CD14-positive monocyte (primary cell): ENCODE data around the gene C16orf96. TPM values are rescaled to one million over a fixed set of nuclear protein-coding genes. Genes with fewer than 3 reads are reported as not detected.

Source experiments
- DNase-seq, 3 donors: peaks; one replicate each; pipeline ENCODE4 v3.0.0-alpha.2; 2011 to 2022
- H2AFZ ChIP-seq: 2 replicates; pipeline ENCODE4 v1.6.0; 2012; ENCODE audit warnings: mild to moderate bottlenecking, low read depth, low read length, inconsistent platforms; ENCODE audit not compliant: insufficient read depth, poor library complexity, severe bottlenecking
- H3K27ac ChIP-seq, 2 donors: 1 replicate in 1 of 2; 2 replicates in 1 of 2; pipeline ENCODE4 v1.5.1; 2012 to 2013; ENCODE audit warnings: low read length in 2 of 2, control low read depth in 1 of 2, inconsistent platforms in 1 of 2, low read depth in 1 of 2, mild to moderate bottlenecking in 1 of 2
- H3K27me3 ChIP-seq, 2 donors: one replicate each; pipeline versions ENCODE4 v1.6.0 to v1.6.1; 2011 to 2013; ENCODE audit warnings: low read length in 2 of 2; ENCODE audit not compliant: control insufficient read depth in 2 of 2, insufficient read depth in 2 of 2
- H3K36me3 ChIP-seq, 2 donors: replicated peaks in 1 of 2; 1 replicate in 1 of 2; 2 replicates in 1 of 2; pipeline versions ENCODE4 v1.5.1 to v1.6.1; 2012 to 2013; ENCODE audit warnings: low read length in 2 of 2, control low read depth in 1 of 2, inconsistent platforms in 1 of 2, mild to moderate bottlenecking in 1 of 2; ENCODE audit not compliant: insufficient read depth in 2 of 2, control insufficient read depth in 1 of 2
- H3K4me1 ChIP-seq, 2 donors: 1 replicate in 1 of 2; 2 replicates in 1 of 2; pipeline versions ENCODE4 v1.5.1 to v1.6.1; 2012 to 2013; ENCODE audit warnings: low read length in 2 of 2, control low read depth in 1 of 2, inconsistent platforms in 1 of 2, mild to moderate bottlenecking in 1 of 2, moderate library complexity in 1 of 2; ENCODE audit not compliant: insufficient read depth in 2 of 2, control insufficient read depth in 1 of 2
- H3K4me2 ChIP-seq: replicated peaks from 2 replicates; pipeline ENCODE3; 2012; ENCODE audit warnings: low read length, moderate library complexity, mild to moderate bottlenecking; ENCODE audit not compliant: poor library complexity, severe bottlenecking; ENCODE audit errors: extremely low read depth
- H3K4me3 ChIP-seq, 3 experiments: fragments of 200-600 bp in 1 of 3; sonication (generic) in 1 of 3; replicated peaks in 1 of 3; 1 replicate in 2 of 3; 2 replicates in 1 of 3; pipeline ENCODE4 v1.5.1; 2011 to 2013; ENCODE audit warnings: low read length in 3 of 3, mild to moderate bottlenecking in 3 of 3, control low read depth in 2 of 3, low read depth in 2 of 3, inconsistent platforms in 1 of 3, moderate library complexity in 1 of 3
- H3K79me2 ChIP-seq: 2 replicates; pipeline ENCODE4 v1.6.0; 2012; ENCODE audit warnings: mild to moderate bottlenecking, control low read depth, inconsistent platforms, low read length, moderate library complexity; ENCODE audit not compliant: insufficient read depth
- H3K9ac ChIP-seq: 2 replicates; pipeline ENCODE4 v1.6.0; 2017; ENCODE audit warnings: low read length, mild to moderate bottlenecking; ENCODE audit not compliant: insufficient read depth, poor library complexity, severe bottlenecking
- H3K9me3 ChIP-seq, 2 donors: replicated peaks in 1 of 2; 1 replicate in 1 of 2; 2 replicates in 1 of 2; pipeline versions ENCODE4 v1.5.1 to v1.6.1; 2012 to 2013; ENCODE audit warnings: low read length in 2 of 2, control low read depth in 1 of 2; ENCODE audit not compliant: control insufficient read depth in 1 of 2, insufficient read depth in 1 of 2
- H4K20me1 ChIP-seq: 2 replicates; pipeline ENCODE4 v1.6.0; 2012; ENCODE audit warnings: mild to moderate bottlenecking, low read length, control low read depth, moderate library complexity; ENCODE audit not compliant: insufficient read depth
- H3K27ac Mint-ChIP-seq, 7 donors: one replicate each; pipeline ENCODE4 v1.8.0; 2020; ENCODE audit warnings: mild to moderate bottlenecking in 7 of 7, mixed read lengths in 7 of 7, moderate library complexity in 6 of 7, inconsistent platforms in 2 of 7
- H3K27me3 Mint-ChIP-seq, 3 donors: one replicate each; pipeline ENCODE4 v1.8.0; 2021 to 2022; ENCODE audit warnings: low read depth in 3 of 3, mild to moderate bottlenecking in 3 of 3, mixed read lengths in 3 of 3, moderate library complexity in 3 of 3, inconsistent platforms in 1 of 3
- H3K36me3 Mint-ChIP-seq, 2 donors: one replicate each; pipeline ENCODE4 v1.8.0; 2020; ENCODE audit warnings: mixed read lengths in 2 of 2, inconsistent platforms in 1 of 2, mild to moderate bottlenecking in 1 of 2
- H3K4me1 Mint-ChIP-seq: one replicate; pipeline ENCODE4 v1.8.0; 2020; ENCODE audit warnings: mild to moderate bottlenecking, mixed read lengths
- H3K4me3 Mint-ChIP-seq, 2 donors: one replicate each; pipeline ENCODE4 v1.8.0; 2020; ENCODE audit warnings: mild to moderate bottlenecking in 2 of 2, mixed read lengths in 2 of 2, moderate library complexity in 1 of 2
- H3K9me3 Mint-ChIP-seq, 7 donors: one replicate each; pipeline ENCODE4 v1.8.0; 2020 to 2022; ENCODE audit warnings: mixed read lengths in 7 of 7, mild to moderate bottlenecking in 6 of 7, moderate library complexity in 6 of 7, inconsistent platforms in 2 of 7
- CTCF ChIP-seq: fragments of 200-600 bp; IDR thresholded peaks from one replicate; pipeline ENCODE4 v1.8.0; 2022; ENCODE audit warnings: antibody characterized with exemption, mild to moderate bottlenecking
- WGBS: methylation state at CpG from one replicate; pipeline ENCODE4 v1.1.5; 2013; ENCODE audit warnings: missing lambda C conversion rate; ENCODE audit not compliant: insufficient coverage; 5-methylcytosine and 5-hydroxymethylcytosine counted together
- intact Hi-C, 2 donors: fragments of 100-400 bp; cut with micrococcal nuclease; formaldehyde crosslinking; loops; one replicate each; pipeline versions ENCODE4 v1.15.0 to v1.15.1; 2023
- polyA plus RNA-seq, 3 donors: library from polyadenylated mRNA; depleted of rRNA in 1 of 3; unstranded in 2 of 3; stranded (reverse) in 1 of 3; fragments of 300-500 nt in 2 of 3; fragments of >200 nt in 1 of 3; fragmentation: Illumina TruSeq in 2 of 3; gene quantifications; 1 replicate in 2 of 3; 2 replicates in 1 of 3; pipeline ENCODE4 v1.2.3, GENCODE V29; 2012 to 2021

The C16orf96 gene
- polyA plus RNA-seq, 3 donors = 0.13 TPM; not detected in 2

- WGBS = 100% methylated on average over 5 of the region's 8 CpGs
- H3K4me3 ChIP-seq = no peak overlapping the region
- TF ChIP-seq CTCF = no peak
- intact Hi-C loops = no loop called here
- Mint-ChIP-seq H3K4me3 (no peak overlapping the region), H3K36me3 (no peaks in the 10 kb centered on the region), H3K27ac (peak overlapping the region in 1 of 7 donors; percentile 70), H3K9me3 (peaks cover 0 to 2% (median 0%) of the 10 kb centered on the region in 7 donors), H3K27me3 (peaks cover 3 to 10% (median 4%) of the 10 kb centered on the region in 3 donors), H3K4me1 (peaks cover 5% of the 10 kb centered on the region)
- no peaks in the 10 kb centered on the region for H3K27me3 ChIP-seq
- no peak overlapping the region for H3K4me2 ChIP-seq
- H3K4me1 ChIP-seq = no peaks in the 10 kb centered on the region
- no peak for DNase-seq
- no peak overlapping the region for H3K27ac ChIP-seq
- H4K20me1 ChIP-seq = no peaks in the 10 kb centered on the region
- H3K9me3 ChIP-seq = no peaks in the 10 kb centered on the region
- no peak overlapping the region for H2AFZ ChIP-seq
- no peaks in the 10 kb centered on the region for H3K36me3 ChIP-seq
- H3K79me2 ChIP-seq = no peaks in the 10 kb centered on the region
- no peak overlapping the region for H3K9ac ChIP-seq
Measured at GRCh38 chr16:4599545-4599944, 43.4 kb downstream of the C16orf96 start.

GRCh38 chr16:4601036-4601863 lies 45.1 kb downstream of the C16orf96 start:
- Mint-ChIP-seq H3K36me3 (no peaks in the 10 kb centered on the region), H3K27ac (peak overlapping the region in 2 of 7 donors; percentile 30 to 78), H3K27me3 (peaks cover 3 to 7% (median 4%) of the 10 kb centered on the region in 3 donors), H3K9me3 (peaks cover 0 to 2% (median 0%) of the 10 kb centered on the region in 7 donors), H3K4me3 (no peak overlapping the region), H3K4me1 (peaks cover 5% of the 10 kb centered on the region)
- Histone ChIP-seq H3K36me3 (no peaks in the 10 kb centered on the region), H3K27ac (no peak overlapping the region), H2AFZ (no peak overlapping the region), H3K9ac (no peak overlapping the region), H3K9me3 (no peaks in the 10 kb centered on the region), H3K4me2 (no peak overlapping the region), H3K4me3 (no peak overlapping the region), H4K20me1 (no peaks in the 10 kb centered on the region), H3K4me1 (no peaks in the 10 kb centered on the region), H3K79me2 (no peaks in the 10 kb centered on the region), H3K27me3 (no peaks in the 10 kb centered on the region)
- no peak for TF ChIP-seq CTCF
- intact Hi-C loops = no loop called here
- WGBS = 26% methylated on average over 8 of the region's 18 CpGs
- DNase-seq = no peak
